Effector memory CD8-positive, alpha-beta T cell (primary cell): Measurements from ENCODE around the gene FUT1.

Source experiments
- ATAC-seq: fragments of 150-1000 bp; cut with Tn5 transposase; replicated peaks from 2 replicates; pipeline ENCODE4 v1.10.0; 2021; ENCODE audit warnings: mild to moderate bottlenecking, moderate library complexity
- DNase-seq, 3 experiments: peaks; one replicate each; pipeline ENCODE4 v3.0.0; 2021
- H3K27ac Mint-ChIP-seq, 2 donors: one replicate each; pipeline ENCODE4 v1.8.0; 2022; ENCODE audit warnings: mild to moderate bottlenecking in 2 of 2, mixed read lengths in 2 of 2, moderate library complexity in 2 of 2
- H3K27me3 Mint-ChIP-seq, 2 donors: one replicate each; pipeline ENCODE4 v1.8.0; 2022; ENCODE audit warnings: mixed read lengths in 2 of 2
- H3K36me3 Mint-ChIP-seq: one replicate; pipeline ENCODE4 v1.8.0; 2022; ENCODE audit warnings: mild to moderate bottlenecking, moderate library complexity, mixed read lengths; ENCODE audit not compliant: insufficient read depth
- H3K4me1 Mint-ChIP-seq, 2 donors: one replicate each; pipeline ENCODE4 v1.8.0; 2022; ENCODE audit warnings: low read depth in 2 of 2, mixed read lengths in 2 of 2
- H3K4me3 Mint-ChIP-seq, 2 donors: one replicate each; pipeline ENCODE4 v1.8.0; 2022; ENCODE audit warnings: mild to moderate bottlenecking in 2 of 2, mixed read lengths in 2 of 2, moderate library complexity in 2 of 2
- H3K9me3 Mint-ChIP-seq, 2 donors: one replicate each; pipeline ENCODE4 v1.8.0; 2022; ENCODE audit warnings: mixed read lengths in 2 of 2

FUT1 gene

DNA sequence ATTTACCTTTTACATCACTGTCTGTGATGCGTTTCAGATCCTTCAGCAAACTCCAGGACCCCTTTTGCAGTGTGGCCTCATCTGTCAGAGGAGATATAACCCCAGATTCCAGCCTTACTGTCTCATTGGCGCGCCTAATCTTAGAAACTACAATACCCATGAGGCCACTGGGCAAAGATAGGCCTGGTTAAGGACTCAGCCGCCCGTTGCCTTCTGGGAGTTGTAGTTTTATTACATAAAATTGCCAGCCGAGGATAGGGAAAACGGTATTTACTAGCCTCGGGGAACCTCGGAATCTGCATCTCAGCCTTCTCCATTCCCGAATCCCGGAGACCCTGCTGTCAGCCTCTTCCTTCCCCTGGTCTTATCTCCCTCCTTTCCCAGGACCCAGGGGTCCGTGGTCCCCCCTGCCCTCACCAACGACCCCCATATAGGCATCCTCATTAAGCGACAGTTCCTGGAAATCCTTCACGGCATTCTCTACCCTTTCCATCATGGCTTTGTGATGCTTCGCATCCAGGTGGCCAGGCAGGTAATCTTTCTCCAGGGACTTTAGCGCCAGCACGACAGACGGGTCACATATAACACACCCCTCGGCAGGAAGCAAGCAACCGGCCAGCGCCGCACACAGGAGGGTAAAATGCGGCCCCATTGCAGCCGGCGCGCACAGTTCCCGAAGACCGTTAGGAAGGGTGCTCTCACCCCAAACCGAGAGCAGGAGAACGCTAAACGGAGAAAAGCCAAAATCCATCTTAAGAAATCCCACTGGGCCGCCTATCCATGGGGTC lies 7.0 kb downstream of the FUT1 start:
- peak; percentile 82 for ATAC-seq
- no peak overlapping the region for H3K27ac Mint-ChIP-seq
- peak overlapping the region in 1 of 2 donors; percentile 42 for H3K4me3 Mint-ChIP-seq

GRCh38 chr19:48742096-48742495 lies 10.3 kb downstream of the FUT1 start:
- ATAC-seq (no peak), DNase-seq (no peak)
- Mint-ChIP-seq H3K27me3 (peaks cover 12 to 33% of the 10 kb centered on the region in 2 donors), H3K4me1 (peaks cover 12 to 14% of the 10 kb centered on the region in 2 donors), H3K4me3 (no peak overlapping the region), H3K9me3 (no peaks in the 10 kb centered on the region), H3K36me3 (peaks cover under 1% of the 10 kb centered on the region), H3K27ac (no peak overlapping the region)

More for the DNA sequence above, 7.0 kb downstream of the FUT1 start:
- Mint-ChIP-seq H3K27me3 (peaks cover 13 to 49% of the 10 kb centered on the region in 2 donors), H3K36me3 (peaks cover 3% of the 10 kb centered on the region), H3K9me3 (no peaks in the 10 kb centered on the region), H3K4me1 (peaks cover 7 to 8% of the 10 kb centered on the region in 2 donors)
- peak; percentile 44 to 50 (median 47) for DNase-seq

DNA sequence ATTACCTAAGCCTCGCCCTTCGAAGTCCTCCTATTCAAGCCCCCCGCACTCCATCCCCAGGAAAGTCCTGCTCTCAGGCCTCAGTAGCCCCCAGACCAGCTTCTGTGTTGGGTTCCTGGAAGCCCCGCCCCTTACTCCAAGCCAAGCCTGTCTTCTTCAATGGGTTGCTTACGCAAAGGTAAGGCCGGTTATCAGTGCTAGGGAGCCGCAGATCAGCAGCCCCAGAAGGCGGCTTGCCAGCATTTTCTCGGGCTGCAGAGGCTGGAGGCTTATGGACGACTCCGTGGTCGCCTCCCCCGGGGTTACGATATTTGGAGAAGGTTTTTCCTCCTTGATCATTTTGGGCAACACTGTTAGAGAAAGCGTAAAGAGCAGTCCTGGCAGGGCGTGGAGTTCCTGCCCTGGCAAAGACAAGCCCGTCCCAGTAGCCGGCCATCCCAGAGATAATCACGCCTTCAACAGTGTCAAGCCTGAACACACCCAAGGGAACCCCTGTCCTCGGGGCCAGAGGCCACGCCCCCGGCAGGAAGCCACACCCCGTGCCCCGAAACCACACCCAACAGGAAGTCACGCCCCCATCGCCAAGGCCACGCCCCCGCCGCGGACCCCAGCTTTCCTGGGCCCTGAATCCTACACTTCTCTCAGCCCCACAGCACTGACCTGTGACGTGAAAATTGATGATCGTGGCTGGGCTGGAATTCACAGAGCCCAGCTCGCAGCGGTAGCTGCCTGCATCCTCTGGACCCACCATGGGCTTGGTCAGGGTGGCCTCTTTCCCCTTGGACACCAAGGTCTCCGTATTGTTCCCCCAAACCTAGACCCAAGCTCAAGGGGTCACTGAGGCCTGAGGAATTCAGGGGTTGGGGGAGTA lies 11.1 kb downstream of the FUT1 start:
- Mint-ChIP-seq H3K9me3 (no peaks in the 10 kb centered on the region), H3K27me3 (peaks cover 10 to 26% of the 10 kb centered on the region in 2 donors), H3K36me3 (no peaks in the 10 kb centered on the region), H3K4me3 (no peak overlapping the region), H3K4me1 (peaks cover 12 to 14% of the 10 kb centered on the region in 2 donors), H3K27ac (no peak overlapping the region)
- DNase-seq: no peak
- ATAC-seq: no peak

GRCh38 chr19:48740164-48740972 lies 12.1 kb downstream of the FUT1 start, which contains the start of gene RASIP1:
Gene RASIP1, minus strand, starts transcription at chr19:48740610. Its CDS starts 328 bp downstream, at chr19:48740282.
- Mint-ChIP-seq H3K9me3 (no peaks in the 10 kb centered on the region), H3K27ac (no peak within 1 kb of the TSS), H3K27me3 (peaks cover 0 to 16% of the 10 kb centered on the region in 2 donors), H3K36me3 (no peaks in the 10 kb centered on the region), H3K4me3 (peak within 1 kb of the TSS; percentile 50 to 52), H3K4me1 (peaks cover 8 to 12% of the 10 kb centered on the region in 2 donors)
- no peak for ATAC-seq
- no peak for DNase-seq

DNA sequence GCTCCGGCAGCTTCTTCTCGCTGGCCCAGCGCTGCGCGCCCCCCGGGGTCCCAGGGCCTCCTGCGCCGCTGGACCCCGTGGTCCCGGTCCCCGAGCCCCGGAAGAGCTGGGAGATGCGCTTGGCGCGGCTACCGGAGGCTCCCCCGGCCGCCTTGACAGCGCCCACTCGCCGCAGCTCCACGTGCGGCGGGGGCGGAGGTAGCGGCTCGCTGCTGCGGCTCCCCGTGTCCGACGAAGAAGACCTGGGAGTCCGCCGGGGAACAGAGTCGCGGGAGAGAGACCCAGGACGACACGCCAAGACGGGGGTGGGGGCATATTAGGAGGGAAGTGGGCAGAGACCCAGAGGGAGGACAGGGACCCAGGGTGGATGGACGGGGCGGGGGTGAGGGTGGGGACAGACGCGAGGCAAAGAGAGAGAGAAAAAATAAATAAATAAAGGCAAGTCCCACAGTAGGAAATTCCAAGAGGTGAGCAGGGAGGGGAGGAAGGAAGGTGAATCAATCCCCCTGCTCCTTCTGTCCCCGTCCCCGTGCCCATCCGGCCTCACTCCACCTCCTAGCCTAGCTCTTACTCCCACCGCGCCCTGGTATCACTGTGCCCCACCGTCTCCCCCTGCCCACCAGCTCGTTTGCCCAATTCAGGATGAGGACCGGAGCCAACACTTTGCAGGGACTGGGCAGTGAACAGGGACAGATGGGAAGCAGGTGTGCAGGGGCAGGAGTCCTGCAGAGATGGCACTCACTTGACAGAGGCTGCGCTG lies 12.9 kb downstream of the FUT1 start:
- Mint-ChIP-seq H3K27ac (no peak overlapping the region), H3K9me3 (no peaks in the 10 kb centered on the region), H3K27me3 (peaks cover 0 to 13% of the 10 kb centered on the region in 2 donors), H3K4me3 (peak overlapping the region; percentile 50 to 52), H3K4me1 (peaks cover 8 to 12% of the 10 kb centered on the region in 2 donors), H3K36me3 (no peaks in the 10 kb centered on the region)
- no peak for DNase-seq
- peak; percentile 13 for ATAC-seq

- no peaks in the 10 kb centered on the region for H3K36me3 Mint-ChIP-seq
- DNase-seq (peak; percentile 73 to 81 (median 80)), ATAC-seq (peak; percentile 91)
- H3K4me1 Mint-ChIP-seq: peaks cover 8 to 12% of the 10 kb centered on the region in 2 donors
- peak overlapping the region; percentile 68 to 69 for H3K4me3 Mint-ChIP-seq
- peak overlapping the region in 1 of 2 donors; percentile 22 for H3K27ac Mint-ChIP-seq
- peaks cover 0 to 7% of the 10 kb centered on the region in 2 donors for H3K27me3 Mint-ChIP-seq
- no peaks in the 10 kb centered on the region for H3K9me3 Mint-ChIP-seq
These were observed 13.7 kb downstream of the FUT1 start for GRCh38 chr19:48738557-48739403.

DNA sequence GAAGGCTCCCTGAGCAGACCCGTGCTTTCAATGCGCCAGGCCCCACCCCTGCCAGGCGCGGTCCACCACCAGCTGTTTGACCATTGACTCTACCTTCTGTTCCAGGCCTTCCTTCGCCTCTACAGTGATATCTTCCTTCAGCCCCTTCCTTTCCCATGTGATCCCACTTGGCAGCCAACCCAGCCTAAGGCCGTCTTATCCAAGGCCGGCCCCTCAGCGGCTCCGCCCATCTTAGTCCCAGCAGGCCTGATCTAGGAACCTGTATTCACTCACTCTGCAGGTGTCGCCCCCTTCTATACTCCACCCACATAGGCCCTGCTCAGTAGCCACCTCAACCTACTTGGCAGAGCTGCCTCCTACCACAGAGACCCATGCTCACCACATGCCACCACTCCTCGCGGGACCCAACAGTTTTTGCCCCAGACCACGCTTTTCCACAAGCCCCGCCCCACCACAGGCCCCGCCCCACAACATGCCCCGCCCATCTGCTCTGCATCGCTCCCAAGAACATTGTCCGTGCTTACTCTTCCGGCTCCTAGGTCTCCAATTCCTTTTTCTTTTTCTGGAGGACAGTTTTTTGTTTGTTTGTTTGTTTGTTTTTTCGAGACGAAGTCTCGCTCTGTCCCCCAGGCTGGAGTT lies 15.0 kb downstream of the FUT1 start:
- no peak for ATAC-seq

DNA sequence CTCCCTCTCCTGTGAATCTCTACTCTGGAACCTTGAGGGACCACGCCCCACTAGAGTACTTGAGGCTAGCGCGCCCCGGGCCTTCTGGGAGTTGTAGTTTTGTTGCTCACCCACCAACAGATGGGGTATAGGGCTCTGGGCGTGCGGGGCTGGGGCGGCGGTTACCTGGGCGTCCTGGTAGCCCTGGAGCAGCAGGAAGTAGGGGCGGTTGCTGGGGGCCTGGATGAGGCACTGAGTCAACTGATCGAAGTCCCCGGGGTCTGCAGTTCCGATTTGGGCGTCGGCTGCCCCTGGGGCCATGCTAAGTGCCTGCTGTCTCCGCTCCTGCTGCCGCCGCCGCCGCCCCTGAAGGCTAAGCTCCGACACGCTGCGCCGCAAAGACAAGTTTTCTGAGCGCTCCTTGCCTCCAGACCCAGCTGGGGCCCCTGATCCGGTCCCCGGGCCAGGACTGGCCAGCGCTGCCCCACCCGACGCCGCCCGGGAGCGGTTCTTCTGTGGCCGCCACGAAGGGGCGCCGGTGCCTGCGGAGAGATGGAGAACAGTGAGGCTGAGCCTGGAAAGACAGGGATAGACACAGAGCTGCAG lies 17.3 kb downstream of the FUT1 start:
- DNase-seq (no peak), ATAC-seq (no peak)
- Mint-ChIP-seq H3K27me3 (peaks cover 6 to 9% of the 10 kb centered on the region in 2 donors), H3K4me3 (no peak overlapping the region), H3K4me1 (peaks cover 5% of the 10 kb centered on the region in 2 donors), H3K36me3 (peaks cover 3% of the 10 kb centered on the region), H3K9me3 (no peaks in the 10 kb centered on the region), H3K27ac (no peak overlapping the region)

More for the DNA sequence above, 15.0 kb downstream of the FUT1 start:
- Mint-ChIP-seq H3K9me3 (no peaks in the 10 kb centered on the region), H3K36me3 (no peaks in the 10 kb centered on the region), H3K4me1 (peaks cover 8 to 12% of the 10 kb centered on the region in 2 donors), H3K27me3 (peaks cover 6% of the 10 kb centered on the region in 2 donors), H3K27ac (no peak overlapping the region), H3K4me3 (peak overlapping the region; percentile 39 to 46)
- DNase-seq: no peak

GRCh38 chr19:48734625-48735024 lies 17.8 kb downstream of the FUT1 start:
- H3K4me1 Mint-ChIP-seq: peaks cover 5% of the 10 kb centered on the region in 2 donors
- no peak for ATAC-seq
- peaks cover 3% of the 10 kb centered on the region for H3K36me3 Mint-ChIP-seq
- peaks cover 6 to 9% of the 10 kb centered on the region in 2 donors for H3K27me3 Mint-ChIP-seq
- H3K4me3 Mint-ChIP-seq: no peak overlapping the region
- no peak overlapping the region for H3K27ac Mint-ChIP-seq
- no peaks in the 10 kb centered on the region for H3K9me3 Mint-ChIP-seq
- no peak for DNase-seq

- DNase-seq (no peak), ATAC-seq (no peak)
- peaks cover 6% of the 10 kb centered on the region for H3K36me3 Mint-ChIP-seq
- H3K4me3 Mint-ChIP-seq: no peak overlapping the region
- no peak overlapping the region for H3K27ac Mint-ChIP-seq
- H3K27me3 Mint-ChIP-seq: peaks cover 6 to 9% of the 10 kb centered on the region in 2 donors
- peaks cover 4 to 10% of the 10 kb centered on the region in 2 donors for H3K4me1 Mint-ChIP-seq
- H3K9me3 Mint-ChIP-seq: no peaks in the 10 kb centered on the region
These were observed 21.0 kb downstream of the FUT1 start for GRCh38 chr19:48731452-48731851.
